H9 (cell line): ENCODE data around the gene FASTKD3. TPM values are rescaled to one million over a fixed set of nuclear protein-coding genes. Genes with fewer than 3 reads are reported as not detected.

Experiments
- DNase-seq: peaks from one replicate; pipeline ENCODE4 v3.0.0-alpha.2; 2017
- H2AFZ ChIP-seq: one replicate; pipeline ENCODE4 v1.6.1; 2013; ENCODE audit warnings: mild to moderate bottlenecking, low read length, control low read depth, moderate library complexity
- H2AK5ac ChIP-seq: 2 replicates; pipeline ENCODE4 v1.6.1; 2013; ENCODE audit warnings: low read length, control low read depth, mixed read lengths; ENCODE audit not compliant: insufficient read length
- H2BK120ac ChIP-seq: one replicate; pipeline ENCODE4 v1.6.1; 2013; ENCODE audit warnings: low read depth, mild to moderate bottlenecking, low read length, control low read depth, inconsistent platforms; ENCODE audit not compliant: poor library complexity, severe bottlenecking
- H2BK12ac ChIP-seq: 2 replicates; pipeline ENCODE4 v1.6.1; 2013; ENCODE audit warnings: low read length, control low read depth, mixed read lengths, low read depth; ENCODE audit not compliant: insufficient read length
- H2BK15ac ChIP-seq: 2 replicates; pipeline ENCODE4 v1.6.1; 2013; ENCODE audit warnings: low read depth, low read length, control low read depth
- H2BK20ac ChIP-seq: one replicate; pipeline ENCODE4 v1.6.1; 2013; ENCODE audit warnings: low read depth, mild to moderate bottlenecking, low read length, control low read depth, inconsistent platforms; ENCODE audit not compliant: poor library complexity, severe bottlenecking
- H2BK5ac ChIP-seq: 2 replicates; pipeline ENCODE4 v1.6.1; 2013; ENCODE audit warnings: low read length, control low read depth, mixed read lengths; ENCODE audit not compliant: insufficient read length
- H3K14ac ChIP-seq: 2 replicates; pipeline ENCODE4 v1.6.1; 2013; ENCODE audit warnings: low read length, control low read depth; ENCODE audit not compliant: insufficient read depth
- H3K18ac ChIP-seq: 2 replicates; pipeline ENCODE4 v1.6.1; 2013; ENCODE audit warnings: low read depth, mild to moderate bottlenecking, mixed read lengths, low read length, control low read depth; ENCODE audit not compliant: insufficient read length
- H3K23ac ChIP-seq: 2 replicates; pipeline ENCODE4 v1.6.1; 2013; ENCODE audit warnings: low read length, control low read depth, mixed read lengths, low read depth; ENCODE audit not compliant: insufficient read length
- H3K23me2 ChIP-seq: 2 replicates; pipeline ENCODE4 v1.6.1; 2013; ENCODE audit warnings: low read depth, mild to moderate bottlenecking, mixed read lengths, low read length, control low read depth; ENCODE audit not compliant: insufficient read length, poor library complexity, severe bottlenecking
- H3K27ac ChIP-seq: 2 replicates; pipeline ENCODE4 v1.5.1; 2013; ENCODE audit warnings: low read length, control low read depth, mixed read lengths, low read depth; ENCODE audit not compliant: insufficient read length
- H3K27me3 ChIP-seq: 2 replicates; pipeline ENCODE4 v1.6.1; 2013; ENCODE audit warnings: low read length, control low read depth, inconsistent platforms; ENCODE audit not compliant: insufficient read depth
- H3K4ac ChIP-seq: 2 replicates; pipeline ENCODE4 v1.6.1; 2013; ENCODE audit warnings: low read depth, mild to moderate bottlenecking, control low read depth, inconsistent platforms, low read length, moderate library complexity
- H3K4me1 ChIP-seq: 2 replicates; pipeline ENCODE4 v1.6.1; 2013; ENCODE audit warnings: low read length, control low read depth, inconsistent platforms; ENCODE audit not compliant: insufficient read depth
- H3K4me2 ChIP-seq: 2 replicates; pipeline ENCODE4 v1.6.1; 2013; ENCODE audit warnings: low read length, control low read depth, mixed read lengths; ENCODE audit not compliant: insufficient read length, insufficient read depth
- H3K56ac ChIP-seq: 2 replicates; pipeline ENCODE4 v1.6.1; 2013; ENCODE audit warnings: low read depth, mild to moderate bottlenecking, mixed read lengths, low read length, control low read depth; ENCODE audit not compliant: insufficient read length
- H3K79me1 ChIP-seq: 2 replicates; pipeline ENCODE4 v1.6.1; 2013; ENCODE audit warnings: low read depth, mild to moderate bottlenecking, moderate library complexity, low read length, control low read depth, inconsistent platforms; ENCODE audit not compliant: insufficient read depth, poor library complexity, severe bottlenecking
- H3K79me2 ChIP-seq: 2 replicates; pipeline ENCODE4 v1.6.1; 2013; ENCODE audit warnings: low read length, control low read depth, inconsistent platforms; ENCODE audit not compliant: insufficient read depth
- H3K9ac ChIP-seq: 2 replicates; pipeline ENCODE4 v1.6.1; 2013; ENCODE audit warnings: low read length, control low read depth, mixed read lengths; ENCODE audit not compliant: insufficient read length; ENCODE audit errors: extremely low read depth
- H3K9me3 ChIP-seq: one replicate; pipeline ENCODE4 v1.6.1; 2013; ENCODE audit warnings: low read depth, low read length, inconsistent platforms; ENCODE audit not compliant: control insufficient read depth
- H3T11ph ChIP-seq: one replicate; pipeline ENCODE4 v1.6.1; 2013; ENCODE audit warnings: mild to moderate bottlenecking, low read length, control low read depth, inconsistent platforms
- H4K20me1 ChIP-seq: one replicate; pipeline ENCODE4 v1.6.1; 2013; ENCODE audit not compliant: control insufficient read depth, insufficient read length, insufficient read depth
- H4K5ac ChIP-seq: 2 replicates; pipeline ENCODE4 v1.6.1; 2013; ENCODE audit warnings: low read depth, mild to moderate bottlenecking, mixed read lengths, low read length, control low read depth; ENCODE audit not compliant: insufficient read length
- H4K8ac ChIP-seq: replicated peaks from 2 replicates; pipeline ENCODE4 v1.6.1; 2013; ENCODE audit warnings: low read length, control low read depth, mixed read lengths, low read depth; ENCODE audit not compliant: insufficient read length
- H4K91ac ChIP-seq: 2 replicates; pipeline ENCODE4 v1.6.1; 2013; ENCODE audit warnings: low read depth, mild to moderate bottlenecking, moderate library complexity, mixed read lengths, low read length, control low read depth; ENCODE audit not compliant: insufficient read length
- H3K27ac Mint-ChIP-seq, 3 experiments: 2 replicates in 2 of 3; 3 replicates in 1 of 3; pipeline ENCODE4 v1.8.0; 2020 to 2021; ENCODE audit warnings: mixed read lengths in 3 of 3, mild to moderate bottlenecking in 1 of 3, moderate library complexity in 1 of 3
- H3K27me3 Mint-ChIP-seq: 2 replicates; pipeline ENCODE4 v1.8.0; 2021; ENCODE audit warnings: low read depth, mild to moderate bottlenecking, moderate library complexity, mixed read lengths
- H3K36me3 Mint-ChIP-seq, 3 experiments: 2 replicates in 2 of 3; 3 replicates in 1 of 3; pipeline ENCODE4 v1.8.0; 2020 to 2021; ENCODE audit warnings: low read depth in 3 of 3, mixed read lengths in 3 of 3; ENCODE audit not compliant: insufficient read depth in 1 of 3
- H3K4me1 Mint-ChIP-seq, 2 experiments: 2 replicates each; pipeline ENCODE4 v1.8.0; 2020; ENCODE audit warnings: mixed read lengths in 2 of 2
- H3K4me3 Mint-ChIP-seq, 2 experiments: 2 replicates in 1 of 2; 3 replicates in 1 of 2; pipeline ENCODE4 v1.8.0; 2020 to 2021; ENCODE audit warnings: mild to moderate bottlenecking in 2 of 2, mixed read lengths in 2 of 2, moderate library complexity in 1 of 2
- H3K9me3 Mint-ChIP-seq, 2 experiments: 2 replicates in 1 of 2; 3 replicates in 1 of 2; pipeline ENCODE4 v1.8.0; 2020; ENCODE audit warnings: mild to moderate bottlenecking in 2 of 2, mixed read lengths in 2 of 2, moderate library complexity in 1 of 2
- WGBS: extraction: QIAGEN DNeasy Blood & Tissue Kit; methylation state at CpG from one replicate; pipeline ENCODE4 v1.1.7; 2013; ENCODE audit warnings: missing lambda C conversion rate, low lambda C conversion rate, mixed read lengths; ENCODE audit not compliant: insufficient read length; ENCODE audit errors: extremely low coverage; 5-methylcytosine and 5-hydroxymethylcytosine counted together
- total RNA-seq: library from RNA; stranded (reverse); gene quantifications from 2 replicates; pipeline ENCODE4 v1.2.1, GENCODE V29; 2021
- TF ChIP-seq, protein P1 (sequence below): fragments of 200-600 bp; sonication (generic); conservative IDR thresholded peaks from 3 replicates; pipeline ENCODE4 v1.8.0; 2021; ENCODE audit warnings: antibody characterized with exemption, mild to moderate bottlenecking

Gene FASTKD3
- total RNA-seq, 1 experiment from 2014 or later: 15.0 TPM

DNA sequence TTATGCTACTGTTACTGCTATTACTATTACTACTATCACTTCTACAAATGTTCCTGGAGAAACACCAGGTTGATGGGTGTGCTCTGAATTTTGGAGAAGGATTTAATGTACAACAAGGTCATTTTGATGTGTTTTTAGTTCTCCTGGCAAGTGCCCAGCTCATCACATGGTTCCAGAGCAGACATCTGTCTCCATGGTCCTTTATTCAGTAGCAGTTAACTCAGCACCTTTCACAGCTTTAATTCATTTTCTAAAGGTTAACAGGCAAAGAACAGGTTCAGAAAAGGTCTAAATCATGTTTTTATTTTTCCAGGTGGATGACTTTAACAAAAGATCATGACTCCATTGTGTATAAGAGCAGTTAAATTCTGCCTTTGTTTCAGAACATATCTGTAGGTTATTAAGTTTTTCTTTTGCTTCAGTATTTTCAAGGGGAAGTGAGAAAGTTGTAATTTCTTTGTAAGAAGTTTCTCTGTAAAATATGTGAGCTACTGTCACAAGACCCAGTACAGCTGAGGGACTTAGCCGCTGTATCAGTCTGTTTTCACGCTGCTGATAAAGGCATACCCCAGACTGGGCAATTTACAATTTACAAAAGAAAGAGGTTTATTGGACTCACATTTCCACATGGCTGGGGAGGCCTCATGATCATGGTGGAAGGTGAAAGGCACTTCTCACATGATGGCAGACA is 42.1 kb upstream of the FASTKD3 start:
- Histone ChIP-seq H2BK20ac (no peak overlapping the region), H3K18ac (no peak overlapping the region), H2AFZ (no peak overlapping the region), H3K27ac (no peak overlapping the region), H3K79me2 (no peaks in the 10 kb centered on the region), H2BK15ac (no peak overlapping the region), H4K8ac (no peak overlapping the region), H3K4me1 (no peaks in the 10 kb centered on the region), H2AK5ac (no peak overlapping the region), H3K14ac (no peak overlapping the region), H3K79me1 (no peaks in the 10 kb centered on the region), H3K9ac (no peak overlapping the region), H3K23ac (no peak overlapping the region), H3K4ac (no peak overlapping the region), H3T11ph (no peak overlapping the region), H4K20me1 (no peaks in the 10 kb centered on the region), H3K56ac (no peak overlapping the region), H2BK12ac (no peak overlapping the region), H2BK5ac (no peak overlapping the region), H4K91ac (no peak overlapping the region), H3K9me3 (no peaks in the 10 kb centered on the region), H2BK120ac (no peak overlapping the region), H3K27me3 (no peaks in the 10 kb centered on the region), H3K23me2 (no peaks in the 10 kb centered on the region), H4K5ac (no peak overlapping the region), H3K4me2 (no peak overlapping the region)
- no peak for DNase-seq
- Mint-ChIP-seq H3K27me3 (peaks cover 6% of the 10 kb centered on the region; the same call in 1 of the 2 replicates), H3K4me3 (no peak overlapping the region), H3K27ac (no peak overlapping the region), H3K9me3 (peaks cover 29 to 37% of the 10 kb centered on the region in 2 experiments), H3K36me3 (peaks cover 36 to 52% (median 45%) of the 10 kb centered on the region in 3 experiments), H3K4me1 (no peaks in the 10 kb centered on the region)
- TF ChIP-seq, protein P1, sequence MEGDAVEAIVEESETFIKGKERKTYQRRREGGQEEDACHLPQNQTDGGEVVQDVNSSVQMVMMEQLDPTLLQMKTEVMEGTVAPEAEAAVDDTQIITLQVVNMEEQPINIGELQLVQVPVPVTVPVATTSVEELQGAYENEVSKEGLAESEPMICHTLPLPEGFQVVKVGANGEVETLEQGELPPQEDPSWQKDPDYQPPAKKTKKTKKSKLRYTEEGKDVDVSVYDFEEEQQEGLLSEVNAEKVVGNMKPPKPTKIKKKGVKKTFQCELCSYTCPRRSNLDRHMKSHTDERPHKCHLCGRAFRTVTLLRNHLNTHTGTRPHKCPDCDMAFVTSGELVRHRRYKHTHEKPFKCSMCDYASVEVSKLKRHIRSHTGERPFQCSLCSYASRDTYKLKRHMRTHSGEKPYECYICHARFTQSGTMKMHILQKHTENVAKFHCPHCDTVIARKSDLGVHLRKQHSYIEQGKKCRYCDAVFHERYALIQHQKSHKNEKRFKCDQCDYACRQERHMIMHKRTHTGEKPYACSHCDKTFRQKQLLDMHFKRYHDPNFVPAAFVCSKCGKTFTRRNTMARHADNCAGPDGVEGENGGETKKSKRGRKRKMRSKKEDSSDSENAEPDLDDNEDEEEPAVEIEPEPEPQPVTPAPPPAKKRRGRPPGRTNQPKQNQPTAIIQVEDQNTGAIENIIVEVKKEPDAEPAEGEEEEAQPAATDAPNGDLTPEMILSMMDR: no peak
- WGBS: no CpG with 5 or more reads among the region's 2 CpGs
